Measurements from ENCODE around the gene CIAPIN1. TPM values are rescaled to one million over a fixed set of nuclear protein-coding genes. Genes with fewer than 3 reads are reported as not detected.

Gene CIAPIN1
- total and polyA plus RNA-seq, 2 of the 8 experiments (the other 6 are each of a cell fraction or from before 2014, with no cell fraction given), result 76.8 to 83.6 TPM

DNA sequence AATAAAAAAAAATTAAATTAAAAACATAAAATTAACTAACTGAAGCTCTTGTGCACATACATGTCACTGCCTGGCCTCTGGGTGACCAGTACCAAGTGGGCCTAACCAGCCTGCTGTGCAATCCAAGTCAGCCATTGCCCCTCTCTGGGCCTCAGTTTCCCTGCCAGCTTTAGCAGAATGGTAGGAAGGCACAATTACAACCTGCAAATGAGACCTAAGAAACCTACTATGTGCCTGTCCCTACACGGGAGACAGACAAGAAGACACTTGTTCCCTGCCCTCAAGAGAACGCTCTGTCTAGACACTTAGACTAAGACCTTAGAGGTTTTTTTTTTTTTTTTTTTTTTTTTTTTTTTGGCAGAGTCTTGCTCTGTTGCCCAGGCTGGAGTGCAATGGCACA, 1.7 kb downstream of the CIAPIN1 start:
- no peak overlapping the region for H4K8ac ChIP-seq (ENCODE audit: extremely low read depth, insufficient read depth, low read length)
- H2AK5ac ChIP-seq (ENCODE audit: low read depth, low read length), result no peak overlapping the region
- H4K5ac ChIP-seq (ENCODE audit: insufficient read length, low read depth, low read length), result no peak overlapping the region
- peaks cover 0 to 9% (median 3%) of the 10 kb centered on the region in 4 experiments; a peak in 3 of 8 replicates for H3K36me3 ChIP-seq (ENCODE audit: control insufficient read depth in 2 of 4, insufficient read depth in 4 of 4, low read length in 3 of 4)
- no peak overlapping the region for H2BK20ac ChIP-seq (ENCODE audit: low read length)
- H3K23ac ChIP-seq (ENCODE audit: insufficient read length), result no peak overlapping the region
- H3K79me2 ChIP-seq (ENCODE audit: control insufficient read depth in 1 of 2, insufficient read depth in 2 of 2, low read length in 2 of 2), result peaks cover 7 to 41% of the 10 kb centered on the region in 2 experiments
- no peak overlapping the region for H3K9ac ChIP-seq (replicated peaks in 1 of 4; ENCODE audit: extremely low read depth in 1 of 4, low read depth in 3 of 4, low read length in 3 of 4)
- DNase-seq (ENCODE audit: low read depth in 1 of 2, low spot score in 2 of 2), result no peak
- no peak overlapping the region for H2BK12ac ChIP-seq (ENCODE audit: low read depth, low read length)
- POLR2A ChIA-PET (ENCODE audit: partially characterized antibody), result interaction anchor here (0.7 to 1.3 kb wide), 3 partner anchors 9 to 12 kb away, joined by 3 read pairs; no protein-coding TSS in a partner anchor
- H4K20me1 ChIP-seq (replicated peaks in 1 of 2; ENCODE audit: control insufficient read depth in 1 of 2, insufficient read depth in 2 of 2, low read length in 2 of 2), result no peaks in the 10 kb centered on the region
- no peak overlapping the region for H2AFZ ChIP-seq (ENCODE audit: low read length)
- H3K14ac ChIP-seq (ENCODE audit: insufficient read length), result no peak overlapping the region
- H4K91ac ChIP-seq (replicated peaks; ENCODE audit: insufficient read length, low read length), result no peak overlapping the region
- no peak overlapping the region; a peak in 1 of 4 replicates for H3K4me2 ChIP-seq (ENCODE audit: insufficient read depth in 1 of 2, low read depth in 2 of 2, low read length in 2 of 2)
- no peak overlapping the region for H3K56ac ChIP-seq (replicated peaks; ENCODE audit: insufficient read length, low read depth, low read length)
- H2BK5ac ChIP-seq (ENCODE audit: low read depth, low read length), result no peak overlapping the region
- H2BK15ac ChIP-seq (ENCODE audit: low read length), result no peak overlapping the region
- 90% methylated on average over 2 of the region's 2 CpGs; no CpG with 5 or more reads in 1 of the 2 experiments for WGBS, 2 experiments (ENCODE audit: extremely low coverage in 1 of 2, insufficient coverage in 1 of 2, insufficient read length in 1 of 2, insufficient replicate concordance in 2 of 2, low coverage in 1 of 2, low lambda C conversion rate in 2 of 2, missing lambda C conversion rate in 1 of 2)
- TF ChIP-seq BACH1 (IDR thresholded peaks at IDR 0.05; ENCODE audit: low read length) (no peak), FOSL1 (IDR thresholded peaks at IDR 0.05; ENCODE audit: insufficient read depth, low read depth, low read length) (no peak), SP1 (IDR thresholded peaks at IDR 0.05; ENCODE audit: low read depth, low read length) (no peak)
- TF ChIP-seq, protein P1, sequence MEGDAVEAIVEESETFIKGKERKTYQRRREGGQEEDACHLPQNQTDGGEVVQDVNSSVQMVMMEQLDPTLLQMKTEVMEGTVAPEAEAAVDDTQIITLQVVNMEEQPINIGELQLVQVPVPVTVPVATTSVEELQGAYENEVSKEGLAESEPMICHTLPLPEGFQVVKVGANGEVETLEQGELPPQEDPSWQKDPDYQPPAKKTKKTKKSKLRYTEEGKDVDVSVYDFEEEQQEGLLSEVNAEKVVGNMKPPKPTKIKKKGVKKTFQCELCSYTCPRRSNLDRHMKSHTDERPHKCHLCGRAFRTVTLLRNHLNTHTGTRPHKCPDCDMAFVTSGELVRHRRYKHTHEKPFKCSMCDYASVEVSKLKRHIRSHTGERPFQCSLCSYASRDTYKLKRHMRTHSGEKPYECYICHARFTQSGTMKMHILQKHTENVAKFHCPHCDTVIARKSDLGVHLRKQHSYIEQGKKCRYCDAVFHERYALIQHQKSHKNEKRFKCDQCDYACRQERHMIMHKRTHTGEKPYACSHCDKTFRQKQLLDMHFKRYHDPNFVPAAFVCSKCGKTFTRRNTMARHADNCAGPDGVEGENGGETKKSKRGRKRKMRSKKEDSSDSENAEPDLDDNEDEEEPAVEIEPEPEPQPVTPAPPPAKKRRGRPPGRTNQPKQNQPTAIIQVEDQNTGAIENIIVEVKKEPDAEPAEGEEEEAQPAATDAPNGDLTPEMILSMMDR (IDR thresholded peaks at IDR 0.05; ENCODE audit: control extremely low read depth in 1 of 3, insufficient read depth in 1 of 3, low read depth in 1 of 3, low read length in 3 of 3), result no peak
- H3K23me2 ChIP-seq (ENCODE audit: low read depth, low read length), result peaks cover 6% of the 10 kb centered on the region
- H3K27me3 ChIP-seq (replicated peaks in 1 of 4; ENCODE audit: control insufficient read depth in 3 of 4, extremely low read depth in 1 of 4, insufficient read depth in 3 of 4, low read length in 3 of 4), result no peaks in the 10 kb centered on the region
- H3K9me3 ChIP-seq (ENCODE audit: insufficient read depth in 2 of 2, low read depth in 1 of 2, low read length in 1 of 2), result peaks cover 1 to 5% of the 10 kb centered on the region in 2 experiments; a peak in 2 of 4 replicates
- H3K18ac ChIP-seq (ENCODE audit: extremely low read depth, low read length), result no peak overlapping the region
- H3K4me1 ChIP-seq (replicated peaks in 1 of 4; ENCODE audit: control insufficient read depth in 3 of 4, insufficient read depth in 4 of 4, low read length in 3 of 4), result peaks cover 0 to 3% (median 3%) of the 10 kb centered on the region in 4 experiments; a peak in 5 of 7 replicates
- CTCF ChIA-PET (ENCODE audit: partially characterized antibody), result interaction anchor here (0.9 to 4.4 kb wide), 4 partner anchors 9 to 33 kb away, joined by 3 to 27 read pairs (median 3); partner anchors contain the start of gene POLR2C
- no peaks in the 10 kb centered on the region; the same call in 1 of the 2 replicates for H3K79me1 ChIP-seq (ENCODE audit: low read depth, low read length)
- no peak overlapping the region for H3K27ac ChIP-seq (ENCODE audit: low read depth, low read length)
- H3K4me3 ChIP-seq (ENCODE audit: extremely low read depth in 1 of 4, insufficient read depth in 2 of 4, low read depth in 3 of 4, low read length in 4 of 4), result no peak overlapping the region
- no peak for FAIRE-seq
- H3K4ac ChIP-seq (replicated peaks; ENCODE audit: insufficient read length, low read depth, low read length), result no peak overlapping the region
- no peak overlapping the region for H2BK120ac ChIP-seq (replicated peaks; ENCODE audit: low read depth, low read length)

Measured in H1 (cell line).